Natural killer cell (primary cell): ENCODE data around the gene GCFC2. TPM values are rescaled to one million over a fixed set of nuclear protein-coding genes. Genes with fewer than 3 reads are reported as not detected.

Experiments
- ATAC-seq, 3 donors: fragments of 150-1000 bp in 2 of 3; fragments of 200-7000 bp in 1 of 3; cut with Tn5 transposase; 1 replicate in 1 of 3; 2 replicates in 2 of 3; pipeline ENCODE4 v1.10.0; 2021; ENCODE audit warnings: mild to moderate bottlenecking in 2 of 3, moderate library complexity in 2 of 3
- DNase-seq, 2 donors: peaks; one replicate each; pipeline versions ENCODE4 v3.0.0 to v3.0.0-alpha.2; 2013 to 2021; ENCODE audit warnings: mixed read lengths in 1 of 2
- H3K27ac ChIP-seq: one replicate; pipeline ENCODE4 v1.5.1; 2013; ENCODE audit warnings: mild to moderate bottlenecking, low read length
- H3K27me3 ChIP-seq: one replicate; pipeline ENCODE4 v1.6.1; 2013; ENCODE audit warnings: low read length; ENCODE audit not compliant: control insufficient read depth, insufficient read depth
- H3K36me3 ChIP-seq: one replicate; pipeline ENCODE4 v1.6.1; 2013; ENCODE audit warnings: low read length; ENCODE audit not compliant: control insufficient read depth, insufficient read depth
- H3K4me1 ChIP-seq: one replicate; pipeline ENCODE4 v1.6.1; 2013; ENCODE audit warnings: low read length; ENCODE audit not compliant: control insufficient read depth, insufficient read depth
- H3K4me3 ChIP-seq: one replicate; pipeline ENCODE4 v1.5.1; 2013; ENCODE audit warnings: low read length
- H3K9me3 ChIP-seq: one replicate; pipeline ENCODE4 v1.6.1; 2013; ENCODE audit warnings: low read length; ENCODE audit not compliant: control insufficient read depth, insufficient read depth
- H3K27ac Mint-ChIP-seq, 2 donors: one replicate each; pipeline ENCODE4 v1.8.0; 2022; ENCODE audit warnings: mild to moderate bottlenecking in 2 of 2, mixed read lengths in 2 of 2, moderate library complexity in 1 of 2
- H3K27me3 Mint-ChIP-seq, 2 donors: one replicate each; pipeline ENCODE4 v1.8.0; 2022; ENCODE audit warnings: low read depth in 2 of 2, mixed read lengths in 2 of 2
- H3K36me3 Mint-ChIP-seq: one replicate; pipeline ENCODE4 v1.8.0; 2022; ENCODE audit warnings: mixed read lengths
- H3K4me1 Mint-ChIP-seq, 2 donors: one replicate each; pipeline ENCODE4 v1.8.0; 2022; ENCODE audit warnings: mixed read lengths in 2 of 2
- H3K4me3 Mint-ChIP-seq: one replicate; pipeline ENCODE4 v1.8.0; 2022; ENCODE audit warnings: mild to moderate bottlenecking, moderate library complexity, mixed read lengths
- H3K9me3 Mint-ChIP-seq, 2 donors: one replicate each; pipeline ENCODE4 v1.8.0; 2022; ENCODE audit warnings: mixed read lengths in 2 of 2
- WGBS: methylation state at CpG from one replicate; pipeline ENCODE4 v1.1.7; 2013; ENCODE audit warnings: missing lambda C conversion rate; ENCODE audit not compliant: insufficient coverage; 5-methylcytosine and 5-hydroxymethylcytosine counted together
- intact Hi-C: fragments of 100-400 bp; cut with micrococcal nuclease; formaldehyde crosslinking; loops from one replicate; pipeline ENCODE4 v1.14.2; 2022
- total RNA-seq, 4 donors: library from RNA; stranded (reverse); fragments of 120-200 nt in 1 of 4; gene quantifications; one replicate each; pipeline versions ENCODE4 v1.2.3 to v1.2.4, GENCODE V29; 2013 to 2022
- TF ChIP-seq, protein P1 (sequence below): fragments of 200-600 bp; IDR thresholded peaks from one replicate; pipeline ENCODE4 v1.8.0; 2022; ENCODE audit warnings: antibody characterized with exemption

The GCFC2 gene
- total RNA-seq, 3 donors from 2014 or later (not counting 1 experiment from before 2014, with no cell fraction given): 12.0 to 16.2 (median 13.5) TPM

DNA sequence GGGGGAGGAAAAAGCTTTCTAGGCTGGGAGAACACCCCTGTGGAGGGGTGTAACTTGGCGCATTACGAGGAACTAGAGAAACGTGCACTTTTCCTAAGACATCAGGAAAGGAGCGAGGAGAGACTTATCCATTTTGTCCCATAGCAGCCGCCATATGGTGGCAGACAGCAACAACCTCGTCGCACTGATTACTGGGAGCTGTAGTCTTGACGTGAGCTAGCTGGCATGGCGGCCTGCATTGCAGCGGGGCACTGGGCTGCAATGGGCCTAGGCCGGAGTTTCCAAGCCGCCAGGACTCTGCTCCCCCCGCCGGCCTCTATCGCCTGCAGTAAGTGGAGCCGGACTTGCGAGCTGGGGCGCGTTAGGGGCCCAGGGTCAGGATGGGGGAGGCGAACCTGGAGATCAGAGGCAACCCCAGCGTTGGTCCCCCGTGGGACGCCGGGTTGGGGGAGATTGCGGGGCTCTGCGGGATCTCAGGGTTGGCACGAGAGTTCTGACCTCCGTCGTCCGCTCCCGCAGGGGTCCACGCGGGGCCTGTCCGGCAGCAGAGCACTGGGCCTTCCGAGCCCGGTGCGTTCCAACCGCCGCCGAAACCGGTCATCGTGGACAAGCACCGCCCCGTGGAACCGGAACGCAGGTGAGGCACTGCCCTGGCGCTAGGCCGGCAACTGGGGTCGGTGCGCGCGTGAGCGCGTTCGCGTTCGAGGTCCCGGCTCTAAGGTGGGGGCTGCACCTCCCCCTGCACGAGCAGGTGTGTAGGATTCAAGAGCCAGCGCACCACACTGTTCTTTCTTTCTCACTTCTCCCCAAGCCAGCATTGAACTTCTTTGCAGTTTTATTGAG, 63.9 kb downstream of the GCFC2 start, which contains the start of gene MRPL19:
Gene MRPL19 (plus strand): TSS at position 201 of the 843 bp plus-strand sequence. CDS start 25 bp downstream, at position 226.
- Histone ChIP-seq H3K27me3 (no peaks in the 10 kb centered on the region), H3K4me3 (peak within 1 kb of the TSS; percentile 94), H3K36me3 (peaks cover 13% of the 10 kb centered on the region), H3K27ac (peak within 1 kb of the TSS; percentile 65), H3K4me1 (peaks cover 8% of the 10 kb centered on the region), H3K9me3 (no peaks in the 10 kb centered on the region)
- WGBS: under 1% methylated on average over 60 of the region's 60 CpGs
- peak within 1 kb of the TSS; percentile 94 for H3K4me3 Mint-ChIP-seq
- TF ChIP-seq, protein P1, sequence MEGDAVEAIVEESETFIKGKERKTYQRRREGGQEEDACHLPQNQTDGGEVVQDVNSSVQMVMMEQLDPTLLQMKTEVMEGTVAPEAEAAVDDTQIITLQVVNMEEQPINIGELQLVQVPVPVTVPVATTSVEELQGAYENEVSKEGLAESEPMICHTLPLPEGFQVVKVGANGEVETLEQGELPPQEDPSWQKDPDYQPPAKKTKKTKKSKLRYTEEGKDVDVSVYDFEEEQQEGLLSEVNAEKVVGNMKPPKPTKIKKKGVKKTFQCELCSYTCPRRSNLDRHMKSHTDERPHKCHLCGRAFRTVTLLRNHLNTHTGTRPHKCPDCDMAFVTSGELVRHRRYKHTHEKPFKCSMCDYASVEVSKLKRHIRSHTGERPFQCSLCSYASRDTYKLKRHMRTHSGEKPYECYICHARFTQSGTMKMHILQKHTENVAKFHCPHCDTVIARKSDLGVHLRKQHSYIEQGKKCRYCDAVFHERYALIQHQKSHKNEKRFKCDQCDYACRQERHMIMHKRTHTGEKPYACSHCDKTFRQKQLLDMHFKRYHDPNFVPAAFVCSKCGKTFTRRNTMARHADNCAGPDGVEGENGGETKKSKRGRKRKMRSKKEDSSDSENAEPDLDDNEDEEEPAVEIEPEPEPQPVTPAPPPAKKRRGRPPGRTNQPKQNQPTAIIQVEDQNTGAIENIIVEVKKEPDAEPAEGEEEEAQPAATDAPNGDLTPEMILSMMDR: no peak
- peaks cover 20 to 33% of the 10 kb centered on the region in 2 donors for H3K4me1 Mint-ChIP-seq
- no peaks in the 10 kb centered on the region for H3K27me3 Mint-ChIP-seq
- H3K36me3 Mint-ChIP-seq: no peaks in the 10 kb centered on the region
- DNase-seq (peak; percentile 52 to 88), ATAC-seq (peak; percentile 95 to 99 (median 98))
- peak within 1 kb of the TSS; percentile 83 to 90 for H3K27ac Mint-ChIP-seq
- no peaks in the 10 kb centered on the region for H3K9me3 Mint-ChIP-seq
- intact Hi-C loops: no loop called here

GRCh38 chr2:75646090-75646582, 64.6 kb downstream of the GCFC2 start:
- Histone ChIP-seq H3K9me3 (no peaks in the 10 kb centered on the region), H3K4me1 (peaks cover 8% of the 10 kb centered on the region), H3K27ac (peak overlapping the region; percentile 65), H3K4me3 (peak overlapping the region; percentile 94), H3K27me3 (no peaks in the 10 kb centered on the region), H3K36me3 (peaks cover 11% of the 10 kb centered on the region)
- Mint-ChIP-seq H3K27ac (peak overlapping the region; percentile 83 to 90), H3K27me3 (no peaks in the 10 kb centered on the region), H3K4me1 (peaks cover 20 to 33% of the 10 kb centered on the region in 2 donors), H3K9me3 (no peaks in the 10 kb centered on the region), H3K36me3 (no peaks in the 10 kb centered on the region), H3K4me3 (peak overlapping the region; percentile 94)
- DNase-seq (no peak), ATAC-seq (no peak)
- intact Hi-C loops: no loop called here
- WGBS: 96% methylated on average over 9 of the region's 9 CpGs
- TF ChIP-seq, protein P1: no peak

DNA sequence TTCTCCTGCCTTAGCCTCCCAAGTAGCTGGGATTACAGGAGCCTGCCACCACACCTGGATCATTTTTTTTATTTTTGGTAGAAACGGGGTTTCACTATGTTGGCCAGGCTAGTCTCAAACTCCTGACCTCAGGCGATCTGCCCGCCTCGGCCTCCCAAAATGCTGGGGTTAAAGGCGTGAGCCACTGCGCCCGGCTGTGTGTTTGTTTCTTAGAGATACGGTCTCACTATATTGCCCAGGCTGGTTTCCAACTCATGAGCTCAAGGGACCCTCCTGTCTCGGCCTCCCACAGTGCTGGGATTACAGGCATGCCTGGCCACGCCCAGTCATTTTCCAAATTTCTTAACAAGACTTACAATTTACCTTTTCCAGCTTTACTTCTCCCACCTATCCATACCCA, 65.1 kb downstream of the GCFC2 start:
- Mint-ChIP-seq H3K27ac (peak overlapping the region; percentile 83 to 90), H3K36me3 (no peaks in the 10 kb centered on the region), H3K4me3 (peak overlapping the region; percentile 94), H3K9me3 (no peaks in the 10 kb centered on the region), H3K27me3 (no peaks in the 10 kb centered on the region), H3K4me1 (peaks cover 17 to 33% of the 10 kb centered on the region in 2 donors)
- TF ChIP-seq, protein P1: no peak
- H3K4me3 ChIP-seq: no peak overlapping the region
- peaks cover 8% of the 10 kb centered on the region for H3K36me3 ChIP-seq
- no peaks in the 10 kb centered on the region for H3K9me3 ChIP-seq
- no peak overlapping the region for H3K27ac ChIP-seq
- no peak for DNase-seq
- 96% methylated on average over 10 of the region's 10 CpGs for WGBS
- no peak for ATAC-seq
- no peaks in the 10 kb centered on the region for H3K27me3 ChIP-seq
- intact Hi-C loops: no loop called here
- H3K4me1 ChIP-seq: peaks cover 8% of the 10 kb centered on the region
